HPDE6-E6E7 (cell line): Measurements from ENCODE around the gene CARD10.

Experiments used
- DNase-seq: peaks from one replicate; pipeline ENCODE4 v3.0.0; 2011; ENCODE audit warnings: missing footprints; ENCODE audit errors: extremely low spot score

Gene CARD10

DNA sequence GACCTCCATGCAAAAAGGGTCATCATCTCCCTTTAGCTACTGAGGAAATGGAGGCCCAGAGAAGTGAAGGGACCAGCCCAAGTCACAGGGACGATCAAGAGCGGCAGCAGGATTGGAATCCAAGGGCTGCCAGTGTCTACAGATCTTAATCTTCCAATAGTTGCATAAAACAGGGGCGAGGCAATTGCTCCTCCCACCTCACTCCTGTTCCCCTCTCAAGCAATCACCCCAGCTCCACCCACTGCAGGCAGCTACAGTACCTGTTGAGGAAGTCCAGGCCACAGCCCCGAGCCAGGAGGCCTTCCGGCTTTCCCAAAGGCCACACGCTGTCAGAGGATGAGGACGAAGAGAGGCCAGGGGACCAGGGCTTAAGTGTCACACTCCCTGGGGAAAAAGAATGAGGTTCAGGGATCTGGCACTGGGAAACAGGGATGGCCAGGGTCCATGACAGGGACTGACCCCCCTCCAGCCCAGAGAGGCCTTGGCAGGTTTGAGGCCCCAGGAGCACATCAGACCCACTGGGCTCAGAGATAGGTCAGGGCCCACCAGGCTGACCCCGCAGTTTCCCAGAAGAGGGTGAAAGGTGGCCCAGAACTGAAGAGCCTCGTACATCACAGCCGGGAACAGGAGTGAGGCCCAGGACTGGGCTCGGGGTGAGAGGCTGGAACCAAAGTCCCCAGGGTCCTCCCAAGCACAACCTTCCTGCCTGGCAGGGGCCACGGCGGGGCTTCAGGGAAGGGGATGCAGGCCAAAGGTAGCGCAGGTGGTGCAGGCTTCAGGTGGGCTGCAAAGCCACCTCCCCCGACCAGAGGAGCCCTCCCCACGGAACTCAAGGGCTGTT is 16.7 kb downstream of the CARD10 start:
- no peak for DNase-seq

- DNase-seq, result no peak
Observed at GRCh38 chr22:37501610-37502341, 17.4 kb downstream of the CARD10 start.

DNA sequence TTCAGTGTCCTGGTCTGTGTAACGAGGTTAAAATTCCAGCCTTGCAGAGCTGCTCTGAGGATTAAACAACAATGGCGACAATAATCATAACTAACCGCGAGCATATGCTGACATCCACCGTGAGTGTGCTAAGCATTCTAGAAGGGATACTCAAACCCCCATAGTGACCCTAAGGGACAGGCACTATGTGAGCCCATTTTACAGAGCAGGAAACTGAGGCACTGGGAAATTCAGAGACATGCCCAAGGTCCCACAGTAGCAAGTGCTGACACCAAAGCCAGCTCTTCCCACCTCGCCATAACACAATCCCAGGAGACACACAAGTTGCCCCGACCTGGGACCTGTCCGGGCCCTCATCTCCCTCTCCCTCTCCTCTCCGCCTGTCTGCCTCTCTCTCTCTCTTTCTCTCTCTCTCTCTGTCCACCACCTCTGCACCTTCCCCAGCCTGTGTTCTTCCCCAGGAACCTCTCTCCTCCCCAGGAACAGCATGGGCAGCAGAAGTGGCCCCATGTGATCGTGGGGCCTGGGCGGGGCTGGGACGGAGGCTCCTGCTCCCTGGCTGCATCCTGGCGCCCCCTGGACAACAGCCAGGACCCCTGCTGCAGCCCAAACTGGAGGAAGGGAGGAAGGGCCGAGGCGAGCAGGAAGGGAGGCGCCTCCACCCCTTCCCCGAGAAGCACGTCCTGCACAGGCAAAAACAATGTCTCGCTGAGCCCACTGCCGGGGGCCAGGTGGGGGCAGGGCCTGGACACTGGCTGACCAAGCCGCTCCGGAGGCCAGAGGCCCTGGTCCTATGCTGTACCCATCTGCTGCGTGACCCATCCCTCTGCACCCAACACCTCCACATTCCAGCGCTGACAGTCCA is 18.2 kb downstream of the CARD10 start:
- DNase-seq, result no peak

DNA sequence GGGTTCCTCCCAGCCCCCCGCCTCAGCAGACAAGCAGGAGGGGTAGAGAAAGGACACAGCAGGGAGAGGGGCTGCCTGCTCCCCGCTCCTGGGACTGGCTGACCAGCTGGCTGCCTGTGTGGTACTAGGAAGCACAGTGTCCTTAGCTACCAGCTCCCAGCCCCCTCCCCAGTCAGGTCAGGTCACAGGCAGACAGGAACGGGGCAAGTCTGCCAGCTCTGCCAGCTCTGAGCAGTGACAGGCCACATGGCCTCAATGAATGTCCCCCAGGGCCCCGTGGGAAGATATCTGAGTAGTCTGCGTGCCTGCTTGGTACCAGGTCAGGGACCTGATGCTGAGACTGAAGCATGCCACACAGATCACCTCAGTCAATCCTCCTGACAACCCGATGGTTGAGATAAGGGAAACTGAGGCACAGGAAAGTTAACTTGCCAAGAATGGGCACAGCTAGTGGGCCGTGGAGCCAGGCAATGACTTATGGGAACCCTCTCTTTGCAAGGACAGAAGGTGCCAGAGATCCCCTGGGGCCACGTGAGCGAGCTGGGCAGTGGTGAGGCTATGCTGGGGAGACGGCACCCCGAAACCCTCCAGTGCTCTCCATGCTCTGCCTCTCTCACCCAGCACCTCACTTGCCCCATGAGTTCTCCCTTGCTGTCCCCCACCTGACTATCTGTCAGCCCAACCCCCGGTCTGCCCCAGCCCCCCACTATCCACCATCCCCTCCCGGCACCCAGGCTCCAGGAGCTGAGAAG is 19.2 kb downstream of the CARD10 start:
- no peak for DNase-seq

- DNase-seq, result no peak
Observed at GRCh38 chr22:37499027-37499707, 20.0 kb downstream of the CARD10 start.

DNA sequence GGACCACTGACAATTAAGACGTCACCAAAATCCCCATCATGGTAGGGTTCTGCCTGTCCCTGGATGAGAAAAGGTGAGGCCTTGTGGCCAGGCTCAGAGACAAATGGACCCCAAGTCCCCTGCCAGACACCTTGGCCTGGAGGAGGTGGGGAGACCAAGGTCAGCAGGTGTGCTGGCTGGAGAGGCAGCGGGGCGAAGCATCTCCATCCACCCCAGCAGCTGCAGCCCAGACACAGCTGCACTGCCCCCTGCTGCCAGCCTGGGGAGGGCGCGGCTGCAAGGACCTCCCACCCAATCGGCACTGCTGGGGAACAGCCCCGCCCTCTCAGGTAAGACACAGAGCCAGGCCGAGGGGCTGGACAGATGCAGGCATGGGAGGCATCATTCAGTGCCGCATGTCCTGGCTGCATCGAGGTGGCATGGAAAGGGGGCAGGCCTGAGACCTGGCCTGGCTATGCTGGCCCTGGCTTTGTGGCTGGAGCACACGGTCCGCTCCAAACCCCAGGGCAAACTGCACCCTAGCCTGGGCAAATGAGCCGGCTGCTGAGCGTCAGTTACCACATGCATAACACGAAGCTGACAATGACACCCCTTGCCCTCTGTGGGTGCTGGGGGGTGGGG is 20.8 kb downstream of the CARD10 start:
- DNase-seq, result no peak

DNA sequence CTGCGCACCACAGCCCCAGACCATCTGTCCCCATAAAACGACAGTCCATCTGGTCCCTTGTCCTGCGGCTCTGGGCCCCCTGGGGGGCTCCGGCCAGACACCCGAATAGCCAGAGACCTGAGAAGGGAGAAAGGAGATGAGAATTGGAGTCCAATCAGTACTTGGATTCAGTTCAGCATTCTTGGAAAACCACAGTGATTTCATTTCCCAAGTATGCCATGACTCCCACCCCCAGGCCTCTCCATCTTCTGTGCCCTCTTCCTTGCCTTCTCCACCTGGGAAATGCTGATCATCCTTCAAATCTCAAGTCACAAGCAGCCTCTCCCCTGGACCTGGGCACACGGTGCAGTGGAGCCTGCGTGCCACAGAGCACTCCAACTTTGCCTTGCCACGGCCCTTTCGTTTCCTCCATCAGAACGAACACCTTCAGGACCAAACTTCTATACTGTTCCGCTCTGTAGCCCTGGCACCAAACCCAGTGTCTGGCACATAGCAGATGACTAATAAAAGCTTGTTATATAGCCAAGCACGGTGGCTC is 22.1 kb downstream of the CARD10 start:
- DNase-seq, result no peak

DNA sequence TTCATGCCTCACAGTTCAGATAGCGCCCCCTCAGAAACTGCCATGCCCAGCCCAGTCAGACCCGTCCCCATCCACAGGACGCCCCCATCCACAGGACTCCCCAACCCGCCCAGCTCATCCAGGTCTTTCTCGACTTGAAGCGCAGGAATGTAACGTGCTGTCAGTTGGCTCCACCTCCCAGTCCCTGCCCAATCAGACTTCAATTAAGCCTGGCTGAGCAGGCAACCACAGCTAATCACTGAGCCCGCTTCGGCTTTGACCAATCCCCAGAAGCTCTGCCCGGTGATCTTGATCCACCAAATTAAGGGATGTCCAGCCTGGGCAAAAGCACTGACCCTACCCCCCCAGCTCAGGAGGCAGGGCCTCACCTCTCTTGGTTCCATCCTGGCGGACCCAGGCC is 22.6 kb downstream of the CARD10 start:
- no peak for DNase-seq

DNA sequence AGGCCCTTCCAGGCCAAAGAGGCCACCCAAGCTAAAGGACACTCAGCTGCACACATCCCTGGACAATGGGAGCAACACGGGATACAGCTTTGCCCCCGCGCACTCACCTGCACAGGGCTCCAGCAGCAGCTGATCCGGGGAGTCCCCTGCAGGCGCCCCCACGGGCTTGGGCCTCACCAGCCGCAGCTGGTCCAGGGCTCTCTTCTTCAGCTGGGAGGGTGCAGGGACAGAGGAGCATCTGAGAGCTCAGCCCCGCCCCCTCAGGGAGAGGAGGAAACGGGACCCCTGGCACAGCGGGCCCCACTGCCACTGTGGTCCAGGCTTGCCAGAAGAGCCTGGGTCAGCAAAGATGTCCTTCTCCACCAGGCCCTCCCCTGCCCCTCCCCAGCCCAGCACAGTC is 25.2 kb downstream of the CARD10 start:
- DNase-seq, result no peak

DNA sequence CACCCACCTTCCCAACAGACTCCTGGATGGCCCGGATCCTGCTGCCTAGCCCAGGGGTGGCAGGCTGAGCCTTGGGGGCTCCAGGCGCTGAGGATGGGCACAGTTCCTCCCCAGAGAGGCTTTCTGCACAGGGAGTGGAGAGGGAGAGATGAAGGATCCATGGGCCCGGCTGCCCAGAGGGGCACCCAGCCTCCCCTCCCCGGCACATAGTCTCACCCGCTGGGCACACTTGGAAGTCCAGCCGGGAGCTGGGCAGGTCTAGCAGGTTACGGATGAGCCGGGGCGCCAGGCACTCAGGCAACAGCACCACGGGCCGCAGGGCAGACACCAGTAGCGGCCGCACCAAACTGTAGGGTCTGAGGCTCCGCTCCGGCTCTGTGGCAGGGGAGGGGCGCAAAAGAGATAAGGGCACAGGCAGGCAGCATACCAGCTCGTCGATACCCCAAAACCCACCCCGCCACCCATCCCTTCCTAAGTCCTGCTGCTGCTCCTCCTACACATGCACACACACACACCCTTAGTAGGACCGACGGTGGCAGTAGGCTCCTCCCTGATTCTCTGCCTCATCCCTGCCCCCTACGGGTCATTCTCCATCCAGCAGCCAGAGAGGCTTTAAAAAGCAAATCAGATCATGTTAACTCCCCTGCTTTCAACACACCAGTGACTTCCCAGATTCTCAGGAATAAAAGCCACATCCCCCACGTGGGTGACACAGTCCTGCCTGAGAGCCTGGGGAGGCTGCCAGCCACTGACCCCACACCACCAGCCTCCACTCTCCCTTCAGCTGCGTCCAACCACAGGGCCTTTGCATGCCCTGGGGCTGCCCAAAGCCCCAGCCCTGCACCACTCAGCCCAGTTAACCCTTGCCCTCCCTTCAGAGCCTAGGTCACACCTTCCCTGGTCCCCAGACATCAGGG is 26.5 kb downstream of the CARD10 start:
- no peak for DNase-seq

DNA sequence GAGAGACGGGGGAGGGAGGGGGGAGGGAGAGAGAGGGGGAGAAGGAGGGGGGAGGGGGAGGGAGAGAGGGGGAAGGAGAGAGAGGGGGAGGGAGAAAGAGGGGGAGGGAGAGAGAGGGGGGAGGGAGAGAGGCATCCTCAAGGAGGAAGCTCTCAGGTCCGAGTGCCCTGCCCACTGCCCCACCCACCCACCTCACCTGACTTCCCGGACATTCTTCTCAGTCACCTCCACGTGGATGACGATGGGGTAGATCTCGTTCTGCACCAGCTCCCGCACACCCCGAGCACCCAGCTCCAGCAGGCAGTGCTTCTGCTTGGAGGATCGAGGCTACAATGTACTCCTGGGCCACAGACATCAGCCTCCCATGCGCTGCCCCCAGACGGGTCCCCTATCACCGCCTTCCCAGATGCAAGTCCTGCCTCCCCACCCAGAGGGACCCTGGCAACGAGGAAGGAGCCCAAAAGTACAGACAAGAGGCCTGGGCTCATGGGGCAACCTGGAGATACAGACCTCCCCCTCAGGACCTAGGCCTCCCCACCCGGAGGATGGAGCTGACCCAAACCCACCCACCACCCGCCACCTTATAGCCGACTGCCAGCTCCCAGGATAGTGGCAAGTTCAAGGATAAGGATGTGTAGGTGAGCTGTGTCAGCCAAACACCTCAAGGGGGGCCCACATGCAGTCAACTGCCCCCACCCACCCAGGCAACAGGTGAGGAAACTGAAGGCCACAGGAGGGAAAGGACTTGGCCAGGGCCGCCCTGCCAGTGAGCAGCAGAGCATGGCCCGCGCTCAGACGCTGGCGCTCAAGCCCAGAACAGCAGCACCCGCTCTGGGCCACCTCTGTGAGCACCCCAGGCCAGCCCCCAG is 27.4 kb downstream of the CARD10 start:
- DNase-seq, result no peak

DNA sequence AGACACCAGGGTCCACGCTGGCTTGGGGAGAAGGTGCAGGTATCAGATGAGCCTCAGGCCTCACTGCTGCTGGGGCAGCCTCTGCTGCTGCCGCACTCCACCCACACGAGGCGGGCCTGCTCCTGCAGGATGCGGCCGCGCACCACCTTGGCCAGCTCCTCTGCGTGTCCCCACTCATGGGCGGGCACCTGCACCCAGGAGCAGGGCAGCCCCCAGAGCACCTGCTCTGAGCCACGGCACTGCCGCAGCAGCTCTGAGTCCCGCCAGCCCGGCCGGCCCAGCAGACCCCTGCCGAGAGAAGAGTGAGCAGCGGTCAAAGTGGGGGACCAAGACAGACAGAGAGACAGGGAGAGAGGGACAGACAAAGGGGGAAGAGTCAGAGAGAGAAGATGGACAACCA is 28.1 kb downstream of the CARD10 start:
- DNase-seq, result no peak

- no peak for DNase-seq
Observed at GRCh38 chr22:37489983-37490382, 29.2 kb downstream of the CARD10 start.

- DNase-seq, result no peak
Observed at GRCh38 chr22:37488337-37489135, 30.7 kb downstream of the CARD10 start.

DNA sequence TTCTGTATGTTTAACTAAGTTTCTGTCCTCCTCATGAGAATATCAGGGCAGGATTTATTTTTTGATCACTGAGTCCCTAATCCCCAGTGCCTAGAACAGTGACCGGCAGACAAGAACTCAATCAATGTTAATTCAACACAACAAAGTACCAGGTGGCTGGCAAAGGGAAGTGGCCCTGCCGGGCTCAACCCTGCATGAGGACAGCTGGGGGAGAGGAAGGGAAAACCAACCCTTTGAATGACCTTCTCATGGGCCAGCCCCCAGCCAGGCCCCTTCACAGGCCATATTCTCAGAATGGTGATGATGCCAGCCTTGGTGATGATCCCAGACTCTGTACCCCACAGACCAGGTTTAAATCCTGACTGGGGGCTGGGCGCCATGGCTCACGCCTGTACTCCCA is 31.6 kb downstream of the CARD10 start:
- DNase-seq, result no peak

GRCh38 chr22:37487129-37487528 is 32.1 kb downstream of the CARD10 start:
- DNase-seq, result no peak

GRCh38 chr22:37486224-37486845 is 32.9 kb downstream of the CARD10 start, which contains the start of gene MFNG:
Gene MFNG, minus strand, starts transcription at chr22:37486384. Its CDS starts 207 bp downstream, at chr22:37486177.
- peak; percentile 45 for DNase-seq
